ENCODE measurements around the gene HIGD1A. TPM values are rescaled to one million over a fixed set of nuclear protein-coding genes. Genes with fewer than 3 reads are reported as not detected.

The HIGD1A gene
- 131 TPM in 2 replicates for total RNA-seq

GRCh38 chr3:42804106-42804830 is at the start of gene HIGD1A:
TSS of gene HIGD1A (minus strand) at chr3:42804490. CDS start at chr3:42794253, 10,237 bp downstream.

GRCh38 chr3:42809202-42809601 is 4.9 kb upstream of the HIGD1A start, which contains the start of gene ACKR2:
TSS of gene ACKR2 (plus strand) at chr3:42809445. CDS start at chr3:42864503, 55,058 bp downstream.

GRCh38 chr3:42772670-42773408 is 31.5 kb downstream of the HIGD1A start, which contains the start of gene CCDC13:
TSS of gene CCDC13 (minus strand) at chr3:42773253. CDS start at chr3:42758345, 14,908 bp downstream.

Other genes with a start within 250 kb of the HIGD1A start
- 41.7 and 42.7 TPM in 2 replicates for gene SEC22C, start 222.5 kb downstream of the HIGD1A start, total RNA-seq
- 24.4 and 33.1 TPM in 2 replicates for gene SS18L2, start 213.6 kb downstream of the HIGD1A start, total RNA-seq
- 27.8 and 52.8 TPM in 2 replicates for gene NKTR, start 203.8 kb downstream of the HIGD1A start, total RNA-seq
- 24.4 and 45.8 TPM in 2 replicates for gene ZBTB47, start 150.8 kb downstream of the HIGD1A start, total RNA-seq
- 0.09 TPM in 1 of 2 replicates, not detected in the other for gene KLHL40, start 119.0 kb downstream of the HIGD1A start, total RNA-seq
- not detected in 2 replicates for gene HHATL, start 101.7 kb downstream of the HIGD1A start, total RNA-seq
- 0.86 and 0.95 TPM in 2 replicates for gene CCDC13, start 31.2 kb downstream of the HIGD1A start, total RNA-seq
- gene ACKR2, start 5.0 kb upstream of the HIGD1A start, total RNA-seq: 0.26 and 0.32 TPM in 2 replicates
- gene CYP8B1, start 71.4 kb upstream of the HIGD1A start, total RNA-seq: not detected in 2 replicates
- gene ZNF662, start 101.7 kb upstream of the HIGD1A start, total RNA-seq: 1.3 and 2.0 TPM in 2 replicates
- 0.26 and 3.3 TPM in 2 replicates for gene GASK1A, start 174.8 kb upstream of the HIGD1A start, total RNA-seq